ENCODE data around the gene SCMH1.

GRCh38 chr1:41028034-41028642, 214.0 kb downstream of the SCMH1 start:
- TF ChIP-seq, protein P1, sequence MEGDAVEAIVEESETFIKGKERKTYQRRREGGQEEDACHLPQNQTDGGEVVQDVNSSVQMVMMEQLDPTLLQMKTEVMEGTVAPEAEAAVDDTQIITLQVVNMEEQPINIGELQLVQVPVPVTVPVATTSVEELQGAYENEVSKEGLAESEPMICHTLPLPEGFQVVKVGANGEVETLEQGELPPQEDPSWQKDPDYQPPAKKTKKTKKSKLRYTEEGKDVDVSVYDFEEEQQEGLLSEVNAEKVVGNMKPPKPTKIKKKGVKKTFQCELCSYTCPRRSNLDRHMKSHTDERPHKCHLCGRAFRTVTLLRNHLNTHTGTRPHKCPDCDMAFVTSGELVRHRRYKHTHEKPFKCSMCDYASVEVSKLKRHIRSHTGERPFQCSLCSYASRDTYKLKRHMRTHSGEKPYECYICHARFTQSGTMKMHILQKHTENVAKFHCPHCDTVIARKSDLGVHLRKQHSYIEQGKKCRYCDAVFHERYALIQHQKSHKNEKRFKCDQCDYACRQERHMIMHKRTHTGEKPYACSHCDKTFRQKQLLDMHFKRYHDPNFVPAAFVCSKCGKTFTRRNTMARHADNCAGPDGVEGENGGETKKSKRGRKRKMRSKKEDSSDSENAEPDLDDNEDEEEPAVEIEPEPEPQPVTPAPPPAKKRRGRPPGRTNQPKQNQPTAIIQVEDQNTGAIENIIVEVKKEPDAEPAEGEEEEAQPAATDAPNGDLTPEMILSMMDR (IDR thresholded peaks at IDR 0.05; ENCODE audit: poor library complexity) = no peak
- no peak for TF ChIP-seq EZH2phosphoT487 (IDR thresholded peaks at IDR 0.05; ENCODE audit: low read depth, severe bottlenecking, unreplicated experiment)

Data from hepatocyte (in vitro differentiated cells).